ENCODE results near the gene PKDCC. TPM values are rescaled to one million over a fixed set of nuclear protein-coding genes. Genes with fewer than 3 reads are reported as not detected.

The PKDCC gene
- total and polyA plus RNA-seq, 2 of the 8 experiments (the other 6 are each of a cell fraction or from before 2014, with no cell fraction given) = 49.9 to 80.1 TPM

DNA sequence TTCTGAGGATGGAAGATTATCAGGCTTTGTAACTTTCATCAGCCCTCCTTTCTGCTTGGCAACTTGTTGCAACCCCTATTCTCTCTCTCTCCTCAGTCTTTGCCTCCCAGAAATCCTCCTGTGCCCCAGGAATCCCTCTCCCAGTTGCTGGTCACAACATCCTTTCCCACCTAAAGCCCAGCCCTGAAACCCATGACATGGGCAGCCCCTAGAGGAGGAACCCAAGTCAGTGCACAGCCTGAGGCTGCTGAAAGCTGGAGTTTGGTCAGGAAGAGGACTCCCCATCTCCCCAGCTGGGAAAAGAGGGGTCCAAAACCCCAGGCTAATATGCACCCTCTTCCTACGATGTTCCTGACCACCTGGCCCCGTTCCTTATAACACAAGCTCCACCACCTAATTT is 29.5 kb downstream of the PKDCC start:
- no peak for DNase-seq (ENCODE audit: low read depth in 1 of 2, low spot score in 2 of 2)
- Histone ChIP-seq H3K4me3 (ENCODE audit: extremely low read depth in 1 of 4, insufficient read depth in 2 of 4, low read depth in 3 of 4, low read length in 4 of 4) (no peak overlapping the region), H4K20me1 (replicated peaks in 1 of 2; ENCODE audit: control insufficient read depth in 1 of 2, insufficient read depth in 2 of 2, low read length in 2 of 2) (no peaks in the 10 kb centered on the region), H4K8ac (ENCODE audit: extremely low read depth, insufficient read depth, low read length) (no peak overlapping the region), H3K27ac (ENCODE audit: low read depth, low read length) (no peak overlapping the region), H2BK15ac (ENCODE audit: low read length) (no peak overlapping the region), H3K4me2 (ENCODE audit: insufficient read depth in 1 of 2, low read depth in 2 of 2, low read length in 2 of 2) (no peak overlapping the region), H4K91ac (replicated peaks; ENCODE audit: insufficient read length, low read length) (no peak overlapping the region), H3K9me3 (ENCODE audit: insufficient read depth in 2 of 2, low read depth in 1 of 2, low read length in 1 of 2) (no peaks in the 10 kb centered on the region), H3K27me3 (replicated peaks in 1 of 4; ENCODE audit: control insufficient read depth in 3 of 4, extremely low read depth in 1 of 4, insufficient read depth in 3 of 4, low read length in 3 of 4) (no peaks in the 10 kb centered on the region), H2BK5ac (ENCODE audit: low read depth, low read length) (no peak overlapping the region), H2BK120ac (replicated peaks; ENCODE audit: low read depth, low read length) (no peak overlapping the region), H3K23me2 (ENCODE audit: low read depth, low read length) (no peaks in the 10 kb centered on the region; the same call in 1 of the 2 replicates), H3K56ac (replicated peaks; ENCODE audit: insufficient read length, low read depth, low read length) (no peak overlapping the region), H3K23ac (ENCODE audit: insufficient read length) (no peak overlapping the region), H3K36me3 (ENCODE audit: control insufficient read depth in 2 of 4, insufficient read depth in 4 of 4, low read length in 3 of 4) (no peaks in the 10 kb centered on the region), H3K14ac (ENCODE audit: insufficient read length) (no peak overlapping the region), H3K4me1 (replicated peaks in 1 of 4; ENCODE audit: control insufficient read depth in 3 of 4, insufficient read depth in 4 of 4, low read length in 3 of 4) (peaks cover 0 to 8% (median 0%) of the 10 kb centered on the region in 4 experiments; a peak in 2 of 7 replicates), H4K5ac (ENCODE audit: insufficient read length, low read depth, low read length) (no peak overlapping the region), H3K79me1 (ENCODE audit: low read depth, low read length) (no peaks in the 10 kb centered on the region), H2AFZ (ENCODE audit: low read length) (no peak overlapping the region), H2BK12ac (ENCODE audit: low read depth, low read length) (no peak overlapping the region), H3K9ac (replicated peaks in 1 of 4; ENCODE audit: extremely low read depth in 1 of 4, low read depth in 3 of 4, low read length in 3 of 4) (no peak overlapping the region), H3K18ac (ENCODE audit: extremely low read depth, low read length) (no peak overlapping the region), H3K4ac (replicated peaks; ENCODE audit: insufficient read length, low read depth, low read length) (no peak overlapping the region), H2BK20ac (ENCODE audit: low read length) (no peak overlapping the region), H3K79me2 (ENCODE audit: control insufficient read depth in 1 of 2, insufficient read depth in 2 of 2, low read length in 2 of 2) (no peaks in the 10 kb centered on the region), H2AK5ac (ENCODE audit: low read depth, low read length) (no peak overlapping the region)
- 76% methylated on average over 2 of the region's 2 CpGs; no CpG with 5 or more reads in 1 of the 2 experiments for WGBS, 2 experiments (ENCODE audit: extremely low coverage in 1 of 2, insufficient coverage in 1 of 2, insufficient read length in 1 of 2, insufficient replicate concordance in 2 of 2, low coverage in 1 of 2, low lambda C conversion rate in 2 of 2, missing lambda C conversion rate in 1 of 2)
- ChIA-PET POLR2A (ENCODE audit: partially characterized antibody) (interaction anchor here (1.2 to 1.9 kb wide), 2 partner anchors 23 to 30 kb away, joined by 3 to 7 read pairs; partner anchors contain the start of gene PKDCC), CTCF (ENCODE audit: partially characterized antibody) (interaction anchor here (0.5 to 25.9 kb wide), 11 partner anchors 8 to 226 kb away, joined by 3 to 890 read pairs (median 5); no protein-coding TSS in a partner anchor)
- no peak for FAIRE-seq
- TF ChIP-seq RAD21 (IDR thresholded peaks at IDR 0.05 in 1 of 2, conservative IDR thresholded peaks at IDR 0.05 in 1 of 2; ENCODE audit: low read depth in 2 of 2, low read length in 2 of 2) = peak; percentile 55 to 72
- TF ChIP-seq FOSL1 (IDR thresholded peaks at IDR 0.05; ENCODE audit: insufficient read depth, low read depth, low read length) = no peak
- TF ChIP-seq RFX5 (IDR thresholded peaks at IDR 0.05; ENCODE audit: borderline replicate concordance, low read depth, low read length) = no peak
- TF ChIP-seq, protein P1, sequence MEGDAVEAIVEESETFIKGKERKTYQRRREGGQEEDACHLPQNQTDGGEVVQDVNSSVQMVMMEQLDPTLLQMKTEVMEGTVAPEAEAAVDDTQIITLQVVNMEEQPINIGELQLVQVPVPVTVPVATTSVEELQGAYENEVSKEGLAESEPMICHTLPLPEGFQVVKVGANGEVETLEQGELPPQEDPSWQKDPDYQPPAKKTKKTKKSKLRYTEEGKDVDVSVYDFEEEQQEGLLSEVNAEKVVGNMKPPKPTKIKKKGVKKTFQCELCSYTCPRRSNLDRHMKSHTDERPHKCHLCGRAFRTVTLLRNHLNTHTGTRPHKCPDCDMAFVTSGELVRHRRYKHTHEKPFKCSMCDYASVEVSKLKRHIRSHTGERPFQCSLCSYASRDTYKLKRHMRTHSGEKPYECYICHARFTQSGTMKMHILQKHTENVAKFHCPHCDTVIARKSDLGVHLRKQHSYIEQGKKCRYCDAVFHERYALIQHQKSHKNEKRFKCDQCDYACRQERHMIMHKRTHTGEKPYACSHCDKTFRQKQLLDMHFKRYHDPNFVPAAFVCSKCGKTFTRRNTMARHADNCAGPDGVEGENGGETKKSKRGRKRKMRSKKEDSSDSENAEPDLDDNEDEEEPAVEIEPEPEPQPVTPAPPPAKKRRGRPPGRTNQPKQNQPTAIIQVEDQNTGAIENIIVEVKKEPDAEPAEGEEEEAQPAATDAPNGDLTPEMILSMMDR (IDR thresholded peaks at IDR 0.05; ENCODE audit: control extremely low read depth in 1 of 3, insufficient read depth in 1 of 3, low read depth in 1 of 3, low read length in 3 of 3) = peak; percentile 38 to 48 (median 42)
- no peak for TF ChIP-seq EZH2 (IDR thresholded peaks at IDR 0.05; ENCODE audit: low read depth, low read length, severe bottlenecking)
